ENCODE results near the gene NEU3. TPM values are rescaled to one million over a fixed set of nuclear protein-coding genes. Genes with fewer than 3 reads are reported as not detected.
"Not testable (repeated sequence)": the region's sequence is repeated elsewhere in the genome, so short reads cannot be mapped to it uniquely, and the experiment has no call there.

Gene NEU3
- total RNA-seq, 1 donor from 2014 or later, result 16.5 TPM

- peak; percentile 3 for ATAC-seq (ENCODE audit: low read depth)
- no peak for DNase-seq
- intact Hi-C loops (cut with micrococcal nuclease), result loop anchor here (2.0 kb wide), 1 partner anchor 496 kb away; the partner anchor contains the start of gene LIPT2
- Mint-ChIP-seq H3K4me3 (peak overlapping the region; percentile 97), H3K4me1 (peaks cover 40% of the 10 kb centered on the region), H3K9me3 (no peaks in the 10 kb centered on the region), H3K27me3 (no peaks in the 10 kb centered on the region), H3K27ac (peak overlapping the region; percentile 89), H3K36me3 (ENCODE audit: low read depth) (peaks cover 4% of the 10 kb centered on the region)
- TF ChIP-seq, protein P1, sequence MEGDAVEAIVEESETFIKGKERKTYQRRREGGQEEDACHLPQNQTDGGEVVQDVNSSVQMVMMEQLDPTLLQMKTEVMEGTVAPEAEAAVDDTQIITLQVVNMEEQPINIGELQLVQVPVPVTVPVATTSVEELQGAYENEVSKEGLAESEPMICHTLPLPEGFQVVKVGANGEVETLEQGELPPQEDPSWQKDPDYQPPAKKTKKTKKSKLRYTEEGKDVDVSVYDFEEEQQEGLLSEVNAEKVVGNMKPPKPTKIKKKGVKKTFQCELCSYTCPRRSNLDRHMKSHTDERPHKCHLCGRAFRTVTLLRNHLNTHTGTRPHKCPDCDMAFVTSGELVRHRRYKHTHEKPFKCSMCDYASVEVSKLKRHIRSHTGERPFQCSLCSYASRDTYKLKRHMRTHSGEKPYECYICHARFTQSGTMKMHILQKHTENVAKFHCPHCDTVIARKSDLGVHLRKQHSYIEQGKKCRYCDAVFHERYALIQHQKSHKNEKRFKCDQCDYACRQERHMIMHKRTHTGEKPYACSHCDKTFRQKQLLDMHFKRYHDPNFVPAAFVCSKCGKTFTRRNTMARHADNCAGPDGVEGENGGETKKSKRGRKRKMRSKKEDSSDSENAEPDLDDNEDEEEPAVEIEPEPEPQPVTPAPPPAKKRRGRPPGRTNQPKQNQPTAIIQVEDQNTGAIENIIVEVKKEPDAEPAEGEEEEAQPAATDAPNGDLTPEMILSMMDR (IDR thresholded peaks at IDR 0.05), result no peak
- ChIA-PET CTCF (interaction anchor here (0.6 to 1.6 kb wide), 3 partner anchors 59 to 252 kb away, joined by 3 to 4 read pairs (median 4); partner anchors contain the start of gene TPBGL), POLR2A (interaction anchor here (0.8 to 2.4 kb wide), 6 partner anchors 9 to 40 kb away, joined by 4 to 20 read pairs (median 6); partner anchors contain the start of genes SPCS2 and XRRA1)
These were observed 516 bp downstream of the NEU3 start for GRCh38 chr11:74989260-74989638.

DNA sequence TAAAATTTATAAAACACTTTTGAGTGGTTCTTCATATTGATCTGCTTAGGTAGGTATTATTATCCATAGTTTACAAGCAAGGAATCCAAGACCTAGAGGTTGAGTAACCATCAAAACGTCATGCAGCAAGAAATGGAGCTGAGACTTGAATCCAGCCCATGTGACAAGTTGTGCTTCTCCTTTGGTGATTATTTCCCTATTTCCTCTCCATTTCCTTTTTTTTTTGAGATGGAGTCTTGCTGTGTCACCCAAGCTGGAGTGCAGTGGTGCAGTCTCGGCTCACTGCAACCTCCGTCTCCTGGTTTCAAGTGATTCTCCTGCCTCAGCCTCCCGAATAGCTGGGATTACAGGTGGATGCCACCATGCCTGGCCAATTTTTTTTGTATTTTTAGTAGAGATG is 1.4 kb downstream of the NEU3 start:
- Mint-ChIP-seq H3K36me3 (ENCODE audit: low read depth) (peaks cover 12% of the 10 kb centered on the region), H3K4me1 (peaks cover 40% of the 10 kb centered on the region)
- intact Hi-C loops (cut with micrococcal nuclease); H3K27me3 Mint-ChIP-seq; H3K9me3 Mint-ChIP-seq; H3K4me3 Mint-ChIP-seq; DNase-seq; H3K27ac Mint-ChIP-seq; ATAC-seq (ENCODE audit: low read depth): not testable (repeated sequence)
- ChIA-PET CTCF (interaction anchor here (1.6 kb wide), 1 partner anchor 61 kb away, joined by 4 read pairs; no protein-coding TSS in a partner anchor), POLR2A (interaction anchor here (0.6 to 2.1 kb wide), 2 partner anchors 39 to 835 kb away, joined by 4 to 13 read pairs; no protein-coding TSS in a partner anchor)

DNA sequence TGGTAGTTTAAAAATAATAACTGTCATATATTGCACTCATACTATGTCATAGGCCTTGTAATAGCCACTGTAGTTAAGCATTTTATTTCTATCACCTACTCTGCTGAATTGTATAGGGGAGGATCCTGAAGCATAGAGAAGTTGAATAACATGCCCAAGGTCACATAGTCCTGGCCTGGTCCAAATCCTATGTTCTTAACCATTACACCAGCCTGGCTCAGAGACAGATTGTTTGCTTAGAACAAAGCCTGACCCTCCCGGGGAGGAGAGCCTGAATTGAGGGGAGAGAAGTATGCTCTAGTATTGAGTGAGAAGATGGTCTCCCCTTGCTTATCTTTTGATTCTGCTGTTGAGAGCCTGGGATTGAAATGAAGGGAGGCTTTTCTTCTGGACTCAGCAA is 2.2 kb downstream of the NEU3 start:
- ATAC-seq (ENCODE audit: low read depth), result no peak
- H3K4me3 Mint-ChIP-seq, result no peak overlapping the region
- peaks cover 18% of the 10 kb centered on the region for H3K36me3 Mint-ChIP-seq (ENCODE audit: low read depth)
- H3K4me1 Mint-ChIP-seq, result peaks cover 40% of the 10 kb centered on the region
- peak overlapping the region; percentile 2 for H3K27ac Mint-ChIP-seq
- POLR2A ChIA-PET, result no interaction called here
- no peaks in the 10 kb centered on the region for H3K27me3 Mint-ChIP-seq
- intact Hi-C loops (cut with micrococcal nuclease), result no loop called here
- no peak for DNase-seq
- TF ChIP-seq, protein P1 (IDR thresholded peaks at IDR 0.05), result no peak
- H3K9me3 Mint-ChIP-seq, result no peaks in the 10 kb centered on the region
- CTCF ChIA-PET, result no interaction called here

DNA sequence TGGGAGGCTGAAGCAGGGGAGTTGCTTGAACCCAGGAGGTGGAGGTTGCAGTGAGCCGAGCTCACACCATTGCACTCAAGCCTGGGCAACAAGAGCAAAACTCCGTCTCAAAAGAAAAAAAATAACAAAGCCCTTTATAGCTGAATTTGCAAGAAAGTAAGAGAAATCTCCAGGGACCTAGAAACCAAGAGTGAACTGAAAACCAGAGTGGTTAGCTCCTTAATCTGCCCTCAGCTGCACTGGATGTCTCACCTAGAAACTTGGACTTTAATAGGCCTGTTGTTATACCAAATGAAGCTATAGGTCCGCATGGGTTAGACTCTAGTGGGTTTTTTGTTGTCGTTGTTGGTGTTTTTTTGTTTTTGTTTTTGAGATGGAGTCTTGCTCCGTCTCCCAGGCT is 4.1 kb downstream of the NEU3 start:
- POLR2A ChIA-PET, result no interaction called here
- CTCF ChIA-PET, result interaction anchor here (0.9 kb wide), 1 partner anchor 250 kb away, joined by 4 read pairs; no protein-coding TSS in a partner anchor
- intact Hi-C loops (cut with micrococcal nuclease), result no loop called here
- ATAC-seq (ENCODE audit: low read depth) (no peak), DNase-seq (no peak)
- no peak overlapping the region for H3K27ac Mint-ChIP-seq
- peaks cover 40% of the 10 kb centered on the region for H3K4me1 Mint-ChIP-seq
- no peaks in the 10 kb centered on the region for H3K9me3 Mint-ChIP-seq
- no peak overlapping the region for H3K4me3 Mint-ChIP-seq
- H3K36me3 Mint-ChIP-seq (ENCODE audit: low read depth), result peaks cover 28% of the 10 kb centered on the region
- no peaks in the 10 kb centered on the region for H3K27me3 Mint-ChIP-seq
- TF ChIP-seq, protein P1 (IDR thresholded peaks at IDR 0.05), result no peak

DNA sequence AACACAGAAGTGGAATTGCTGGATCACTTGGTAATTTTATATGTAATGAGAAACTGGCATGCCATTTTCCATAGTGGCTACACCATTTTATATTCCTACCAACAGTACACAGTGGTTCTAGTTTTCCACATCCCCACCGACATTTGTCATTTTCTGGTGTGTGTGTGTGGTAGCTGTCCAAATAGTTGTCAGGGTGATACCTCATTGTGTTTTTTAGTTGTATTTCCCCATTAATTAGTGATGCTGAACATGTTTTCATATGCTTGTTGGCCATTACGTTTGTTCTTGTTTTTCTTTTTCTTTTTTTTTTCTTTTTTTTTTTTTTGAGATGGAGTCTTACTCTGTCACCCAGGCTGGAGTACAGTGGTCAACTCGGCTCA is 12.2 kb downstream of the NEU3 start:
- Mint-ChIP-seq H3K4me3 (no peak overlapping the region), H3K9me3 (no peaks in the 10 kb centered on the region), H3K27me3 (no peaks in the 10 kb centered on the region), H3K36me3 (ENCODE audit: low read depth) (peaks cover 30% of the 10 kb centered on the region), H3K4me1 (peaks cover 12% of the 10 kb centered on the region), H3K27ac (no peak overlapping the region)
- ChIA-PET POLR2A (interaction anchor here (0.7 kb wide), 1 partner anchor 418 kb away, joined by 6 read pairs; no protein-coding TSS in a partner anchor), CTCF (no interaction called here)
- ATAC-seq (ENCODE audit: low read depth), result no peak
- TF ChIP-seq, protein P1 (IDR thresholded peaks at IDR 0.05), result no peak
- intact Hi-C loops (cut with micrococcal nuclease), result no loop called here
- no peak for DNase-seq

Measured in activated B cell treated with CpG ODN at 0.5 μM for 24 hours (primary cell).